ENCODE data around the gene CIT.

CIT gene

GRCh38 chr12:119645535-119646059 lies 231.5 kb downstream of the CIT start:
- DNase-seq (ENCODE audit: low read depth): no peak

DNA sequence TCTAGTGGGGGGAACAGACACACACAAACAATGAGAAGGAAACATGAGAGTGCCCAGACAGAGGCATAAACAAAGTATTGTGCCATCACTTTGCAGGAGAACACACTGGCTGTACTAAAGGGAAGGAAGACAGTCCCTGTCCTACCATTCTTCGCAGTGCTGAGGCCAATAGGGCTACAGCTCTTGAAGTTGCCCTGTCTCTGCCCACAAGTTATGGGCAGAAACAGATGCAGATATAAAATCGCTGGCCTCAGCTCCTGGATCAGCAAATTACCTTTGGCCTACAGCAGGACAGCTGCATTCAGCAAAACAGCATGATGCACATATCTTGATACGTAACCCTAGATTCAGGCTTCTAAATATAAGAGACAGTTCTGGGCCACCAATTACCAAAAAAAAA lies 232.2 kb downstream of the CIT start:
- no peak for DNase-seq (ENCODE audit: low read depth)

- DNase-seq (ENCODE audit: low read depth): no peak
Observed at GRCh38 chr12:119642986-119643385, 234.1 kb downstream of the CIT start.

All from non-pigmented ciliary epithelial cell (primary cell).